IMR-90 (cell line): ENCODE data around the gene LTBP2. TPM values are rescaled to one million over a fixed set of nuclear protein-coding genes. Genes with fewer than 3 reads are reported as not detected.
A peak's percentile ranks its signal among the peaks of the same experiment; 100 is the strongest.

Experiments
- ATAC-seq: fragments of 200-7000 bp; cut with Tn5 transposase; 2 replicates; pipeline ENCODE4 v1.9.1; 2020; ENCODE audit warnings: low read depth, mild to moderate bottlenecking, moderate library complexity
- BruUV-seq: library from RNA; stranded (reverse); fragments of 400-500 nt; replicated peaks from 2 replicates; lab custom pipeline; 2021; lab: Mats Ljungman, UMichigan
- CTCF ChIA-PET: fragments of 300-600 bp; formaldehyde crosslinking; extraction: SDS; loops from one replicate; lab custom pipeline; 2021; ENCODE audit warnings: antibody characterized with exemption; lab: Yijun Ruan, JAX
- POLR2A ChIA-PET: fragments of 300-600 bp; sonication (Branson Sonifier 250); formaldehyde crosslinking; loops from one replicate; lab custom pipeline; 2022; ENCODE audit warnings: antibody characterized with exemption; ENCODE audit not compliant: unreplicated experiment; lab: Charles Lee
- DNase-seq: peaks from one replicate; pipeline ENCODE4 v3.0.0; 2013
- H2AFZ ChIP-seq: replicated peaks from 2 replicates; pipeline ENCODE3; 2013; ENCODE audit warnings: low read length, mild to moderate bottlenecking; ENCODE audit not compliant: poor library complexity
- H2AK5ac ChIP-seq: 2 replicates; pipeline ENCODE4 v1.6.1; 2013; ENCODE audit warnings: low read depth, low read length, inconsistent platforms
- H2AK9ac ChIP-seq: replicated peaks from 2 replicates; pipeline ENCODE3; 2013; ENCODE audit warnings: mild to moderate bottlenecking, low read depth, low read length, moderate library complexity; ENCODE audit not compliant: poor library complexity
- H2BK120ac ChIP-seq: 2 replicates; pipeline ENCODE4 v1.6.1; 2013; ENCODE audit warnings: low read depth, low read length, inconsistent platforms
- H2BK15ac ChIP-seq: 3 replicates; pipeline ENCODE4 v1.6.1; 2013; ENCODE audit warnings: low read depth, low read length, inconsistent platforms
- H2BK20ac ChIP-seq: 2 replicates; pipeline ENCODE4 v1.6.1; 2013; ENCODE audit warnings: low read depth, mild to moderate bottlenecking, inconsistent platforms, low read length, moderate library complexity
- H2BK5ac ChIP-seq: 2 replicates; pipeline ENCODE4 v1.6.1; 2013; ENCODE audit warnings: mild to moderate bottlenecking, low read depth, low read length, inconsistent platforms; ENCODE audit not compliant: poor library complexity, severe bottlenecking
- H3K14ac ChIP-seq: replicated peaks from 2 replicates; pipeline ENCODE4 v1.6.1; 2013; ENCODE audit warnings: low read depth, low read length, inconsistent platforms
- H3K18ac ChIP-seq: 2 replicates; pipeline ENCODE4 v1.6.1; 2013; ENCODE audit warnings: low read depth, low read length, control low read depth
- H3K23ac ChIP-seq: 2 replicates; pipeline ENCODE4 v1.6.1; 2013; ENCODE audit warnings: low read depth, low read length, inconsistent platforms
- H3K27ac ChIP-seq: 2 replicates; pipeline ENCODE4 v1.5.1; 2013; ENCODE audit warnings: mild to moderate bottlenecking, control low read depth, low read length; ENCODE audit not compliant: insufficient read depth
- H3K27me3 ChIP-seq: 2 replicates; pipeline ENCODE4 v1.6.1; 2013; ENCODE audit warnings: low read length; ENCODE audit not compliant: control insufficient read depth, insufficient read depth
- H3K36me3 ChIP-seq: 2 replicates; pipeline ENCODE4 v1.6.1; 2013; ENCODE audit warnings: low read length, mixed read lengths; ENCODE audit not compliant: control insufficient read depth, insufficient read depth
- H3K4ac ChIP-seq: 2 replicates; pipeline ENCODE4 v1.6.1; 2013; ENCODE audit warnings: low read depth, low read length, inconsistent platforms
- H3K4me1 ChIP-seq: 2 replicates; pipeline ENCODE4 v1.6.1; 2013; ENCODE audit warnings: low read length, mixed read lengths; ENCODE audit not compliant: control insufficient read depth, insufficient read depth
- H3K4me2 ChIP-seq: 2 replicates; pipeline ENCODE4 v1.6.1; 2013; ENCODE audit warnings: low read depth, mild to moderate bottlenecking, control low read depth, low read length, moderate library complexity
- H3K4me3 ChIP-seq: 2 replicates; pipeline ENCODE4 v1.5.1; 2013; ENCODE audit warnings: low read depth, mild to moderate bottlenecking, control low read depth, low read length, moderate library complexity; ENCODE audit not compliant: insufficient read depth
- H3K56ac ChIP-seq: 2 replicates; pipeline ENCODE4 v1.6.1; 2013; ENCODE audit warnings: low read length, inconsistent platforms; ENCODE audit not compliant: insufficient read depth; ENCODE audit errors: extremely low read depth
- H3K79me1 ChIP-seq, 2 experiments: 2 replicates each; pipeline ENCODE4 v1.6.1; 2013; ENCODE audit warnings: low read length in 2 of 2, inconsistent platforms in 1 of 2, low read depth in 1 of 2
- H3K9ac ChIP-seq: 2 replicates; pipeline ENCODE4 v1.6.1; 2013; ENCODE audit warnings: low read depth, low read length, control low read depth
- H3K9me1 ChIP-seq: 2 replicates; pipeline ENCODE4 v1.6.1; 2013; ENCODE audit warnings: low read length, inconsistent platforms; ENCODE audit not compliant: insufficient read depth
- H3K9me3 ChIP-seq: 2 replicates; pipeline ENCODE4 v1.6.1; 2013; ENCODE audit warnings: low read length; ENCODE audit not compliant: control insufficient read depth, insufficient read depth
- H4K20me1 ChIP-seq: 2 replicates; pipeline ENCODE4 v1.6.1; 2013; ENCODE audit warnings: low read length, inconsistent platforms; ENCODE audit not compliant: insufficient read depth
- H4K5ac ChIP-seq: 2 replicates; pipeline ENCODE4 v1.6.1; 2013; ENCODE audit warnings: mild to moderate bottlenecking, low read depth, low read length, control low read depth
- H4K8ac ChIP-seq, 2 experiments: 2 replicates each; pipeline ENCODE4 v1.6.1; 2013; ENCODE audit warnings: low read depth in 2 of 2, low read length in 2 of 2, control low read depth in 1 of 2, inconsistent platforms in 1 of 2
- H4K91ac ChIP-seq: 2 replicates; pipeline ENCODE4 v1.6.1; 2013; ENCODE audit warnings: low read depth, low read length, inconsistent platforms; ENCODE audit not compliant: insufficient read depth
- BHLHE40 ChIP-seq: fragments of 150-350 bp; IDR thresholded peaks from 2 replicates; pipeline ENCODE4 v1.6.1; 2016; ENCODE audit warnings: mild to moderate bottlenecking, low read depth, low read length
- CEBPB ChIP-seq: IDR thresholded peaks from 2 replicates; pipeline ENCODE4 v1.6.1; 2012; ENCODE audit warnings: low read depth, low read length, improper control_type of control experiment
- FOS ChIP-seq: fragments of 150-350 bp; IDR thresholded peaks from 2 replicates; pipeline ENCODE4 v1.6.1; 2016; ENCODE audit warnings: low read depth, low read length
- MAFK ChIP-seq: IDR thresholded peaks from 2 replicates; pipeline ENCODE4 v1.6.1; 2012; ENCODE audit warnings: low read depth, low read length, improper control_type of control experiment
- MAZ ChIP-seq: IDR thresholded peaks from 2 replicates; pipeline ENCODE4 v1.6.1; 2012; ENCODE audit warnings: low read depth, mild to moderate bottlenecking, low read length, improper control_type of control experiment, moderate library complexity, borderline replicate concordance
- MXI1 ChIP-seq: IDR thresholded peaks from 2 replicates; pipeline ENCODE4 v1.6.1; 2012; ENCODE audit warnings: low read depth, mild to moderate bottlenecking, low read length, moderate library complexity, borderline replicate concordance
- NFE2L2 ChIP-seq: fragments of 150-350 bp; IDR thresholded peaks from 2 replicates; pipeline ENCODE4 v1.6.1; 2016; ENCODE audit warnings: low read depth, mild to moderate bottlenecking, low read length
- RAD21 ChIP-seq: IDR thresholded peaks from 2 replicates; pipeline ENCODE4 v1.6.1; 2012; ENCODE audit warnings: low read length, improper control_type of control experiment
- RCOR1 ChIP-seq: IDR thresholded peaks from 2 replicates; pipeline ENCODE4 v1.6.1; 2012; ENCODE audit warnings: mild to moderate bottlenecking, low read length, improper control_type of control experiment; ENCODE audit not compliant: insufficient replicate concordance
- WGBS, 2 experiments: methylation state at CpG; one replicate each; pipeline versions ENCODE4 v1.1.5 to v1.1.7; 2013; ENCODE audit warnings: missing lambda C conversion rate in 2 of 2; ENCODE audit not compliant: insufficient read length in 1 of 2; ENCODE audit errors: extremely low coverage in 2 of 2; 5-methylcytosine and 5-hydroxymethylcytosine counted together
- dilution Hi-C: fragments of 300-500 bp; cut with HindIII; formaldehyde crosslinking; loops from one replicate; pipeline ENCODE4 v1.14.3; 2018; ENCODE audit warnings: low sequenced_read_pairs; ENCODE audit not compliant: unreplicated experiment
- in situ Hi-C: fragments of 300-500 bp; cut with MboI; formaldehyde crosslinking; loops from 3 replicates; pipeline ENCODE4 v1.14.3; 2019; ENCODE audit warnings: low sequenced_read_pairs, inconsistent platforms, mixed read lengths
- intact Hi-C: fragments of 100-400 bp; cut with micrococcal nuclease; formaldehyde crosslinking; loops from 2 replicates; pipeline ENCODE4 v1.10.0; 2022
- polyA plus RNA-seq, 3 experiments: library from polyadenylated mRNA; depleted of rRNA; stranded (reverse); fragments of >200 nt; gene quantifications; 2 replicates each; pipeline ENCODE4 v1.2.3, GENCODE V29; 2012; ENCODE audit warnings: low replicate concordance in 1 of 3
- total RNA-seq: library from RNA; depleted of rRNA; stranded (reverse); fragments of >200 nt; gene quantifications from 2 replicates; pipeline ENCODE4 v1.2.3, GENCODE V29; 2012
- TF ChIP-seq, protein P1 (sequence below): conservative IDR thresholded peaks from 2 replicates; pipeline ENCODE4 v1.5.1; 2012; ENCODE audit warnings: mild to moderate bottlenecking, low read depth, low read length, improper control_type of control experiment

The LTBP2 gene
- total and polyA plus RNA-seq, 2 of the 4 experiments (the other 2 are of a cell fraction) = 23.8 to 79.3 TPM

GRCh38 chr14:74579447-74580274, 32.4 kb downstream of the LTBP2 start:
- Histone ChIP-seq H4K5ac (peak overlapping the region; percentile 83), H3K27me3 (no peaks in the 10 kb centered on the region), H4K20me1 (no peaks in the 10 kb centered on the region), H2AK5ac (peak overlapping the region; percentile 100), H3K36me3 (no peaks in the 10 kb centered on the region), H2BK15ac (peak overlapping the region; percentile 100), H2BK5ac (peak overlapping the region; percentile 98), H3K4me2 (no peak overlapping the region; the same call in 1 of the 2 replicates), H3K18ac (peak overlapping the region; percentile 94), H3K4me1 (peaks cover 54% of the 10 kb centered on the region), H2AFZ (peak overlapping the region; percentile 63), H3K79me1 (peaks cover 30 to 96% of the 10 kb centered on the region in 2 experiments), H3K9me3 (no peaks in the 10 kb centered on the region), H3K4me3 (no peak overlapping the region), H3K4ac (peak overlapping the region; percentile 99), H3K9me1 (peaks cover 68% of the 10 kb centered on the region), H4K8ac (peak overlapping the region; percentile 91 to 94), H3K56ac (peak overlapping the region; percentile 83), H2BK120ac (peak overlapping the region; percentile 98), H3K14ac (peak overlapping the region; percentile 96), H3K23ac (peak overlapping the region; percentile 99), H2AK9ac (peak overlapping the region; percentile 80), H2BK20ac (peak overlapping the region; percentile 89), H4K91ac (peak overlapping the region; percentile 95), H3K9ac (no peak overlapping the region), H3K27ac (peak overlapping the region; percentile 80)
- WGBS, 2 experiments = 21% methylated on average over 2 of the region's 12 CpGs; no CpG with 5 or more reads in 1 of the 2 experiments
- BruUV-seq = no TSS peak
- TF ChIP-seq RCOR1 (no peak), MAZ (peak; percentile 72; the same call in 1 of the 2 replicates), RAD21 (no peak), BHLHE40 (peak; percentile 38; the same call in 1 of the 2 replicates), NFE2L2 (peak; percentile 93), MAFK (peak; percentile 57), CEBPB (peak; percentile 76), FOS (peak; percentile 94), MXI1 (no peak)
- TF ChIP-seq, protein P1, sequence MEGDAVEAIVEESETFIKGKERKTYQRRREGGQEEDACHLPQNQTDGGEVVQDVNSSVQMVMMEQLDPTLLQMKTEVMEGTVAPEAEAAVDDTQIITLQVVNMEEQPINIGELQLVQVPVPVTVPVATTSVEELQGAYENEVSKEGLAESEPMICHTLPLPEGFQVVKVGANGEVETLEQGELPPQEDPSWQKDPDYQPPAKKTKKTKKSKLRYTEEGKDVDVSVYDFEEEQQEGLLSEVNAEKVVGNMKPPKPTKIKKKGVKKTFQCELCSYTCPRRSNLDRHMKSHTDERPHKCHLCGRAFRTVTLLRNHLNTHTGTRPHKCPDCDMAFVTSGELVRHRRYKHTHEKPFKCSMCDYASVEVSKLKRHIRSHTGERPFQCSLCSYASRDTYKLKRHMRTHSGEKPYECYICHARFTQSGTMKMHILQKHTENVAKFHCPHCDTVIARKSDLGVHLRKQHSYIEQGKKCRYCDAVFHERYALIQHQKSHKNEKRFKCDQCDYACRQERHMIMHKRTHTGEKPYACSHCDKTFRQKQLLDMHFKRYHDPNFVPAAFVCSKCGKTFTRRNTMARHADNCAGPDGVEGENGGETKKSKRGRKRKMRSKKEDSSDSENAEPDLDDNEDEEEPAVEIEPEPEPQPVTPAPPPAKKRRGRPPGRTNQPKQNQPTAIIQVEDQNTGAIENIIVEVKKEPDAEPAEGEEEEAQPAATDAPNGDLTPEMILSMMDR = no peak
- intact Hi-C loops = no loop called here
- CTCF ChIA-PET = no interaction called here
- in situ Hi-C loops = no loop called here
- peak; percentile 94 for DNase-seq
- peak; percentile 66 for ATAC-seq
- POLR2A ChIA-PET = interaction anchor here (1.0 kb wide), 1 partner anchor 14 kb away, joined by 3 read pairs; no protein-coding TSS in a partner anchor
- dilution Hi-C loops = no loop called here
